GM23248 (cell line): ENCODE results near the gene SHD.

ENCODE experiments used
- EZH2 ChIP-seq: fragments of 200-600 bp; sonication (generic); IDR thresholded peaks from 2 replicates; pipeline ENCODE4 v1.6.1; 2018; ENCODE audit warnings: antibody characterized with exemption, mild to moderate bottlenecking; ENCODE audit not compliant: insufficient read depth, poor library complexity, severe bottlenecking
- EZH2phosphoT487 ChIP-seq: fragments of 200-600 bp; sonication (generic); IDR thresholded peaks from 2 replicates; pipeline ENCODE4 v1.6.1; 2018; ENCODE audit warnings: antibody characterized with exemption, moderate library complexity, mild to moderate bottlenecking, low read depth; ENCODE audit not compliant: insufficient read depth

DNA sequence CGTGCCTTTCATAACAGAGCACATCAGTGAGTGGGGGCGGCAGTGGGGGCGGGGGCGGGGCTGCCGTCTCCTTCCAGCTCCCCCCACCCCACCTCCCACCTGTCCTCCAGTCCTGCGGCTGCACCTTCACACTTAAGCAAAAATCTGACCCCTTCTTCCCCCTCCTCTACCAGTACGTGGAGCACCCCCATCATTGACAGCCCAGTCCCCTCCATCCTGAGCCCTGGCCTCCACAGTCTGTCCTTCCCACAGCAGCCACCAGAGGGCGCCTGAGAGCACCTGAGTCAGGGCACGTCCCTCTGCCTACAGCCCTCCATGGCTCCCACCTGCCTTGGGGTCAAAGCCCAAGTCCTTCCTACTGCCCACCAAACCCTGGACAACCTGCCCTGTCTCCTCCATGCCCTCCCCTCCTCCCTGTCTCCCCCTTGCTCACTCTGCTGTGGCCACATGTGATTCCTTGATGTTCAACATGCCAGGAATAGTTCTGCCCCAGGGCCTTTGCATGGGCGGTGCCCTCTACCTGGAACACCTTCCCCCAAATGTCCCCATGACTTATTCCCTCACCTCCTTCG lies 45.7 kb upstream of the SHD start:
- TF ChIP-seq EZH2: no peak
- no peak for TF ChIP-seq EZH2phosphoT487
